Ovary (tissue), 3 donors: ENCODE measurements around the gene HOXC11.

Source experiments
- CTCF ChIP-seq, 3 donors: fragments of 450-650 bp in 2 of 3; fragments of 200-600 bp in 1 of 3; IDR thresholded peaks; one replicate each; pipeline versions ENCODE4 v1.5.1 to v1.8.0; 2016 to 2022; ENCODE audit warnings: antibody characterized with exemption in 3 of 3, mild to moderate bottlenecking in 1 of 3
- EP300 ChIP-seq: sonication (generic); formaldehyde crosslinking; IDR thresholded peaks from one replicate; pipeline ENCODE4 v1.6.1; 2017; ENCODE audit warnings: antibody characterized with exemption
- POLR2A ChIP-seq: fragments of 450-650 bp; IDR thresholded peaks from one replicate; pipeline ENCODE4 v1.6.1; 2017; ENCODE audit warnings: antibody characterized with exemption, mild to moderate bottlenecking, moderate library complexity
- donor health status: DM: no; HTN: no; CAD: no.

- TF ChIP-seq CTCF (IDR thresholded peaks at IDR 0.05) (no peak), POLR2A (no peak), EP300 (no peak)
These were observed 4.9 kb downstream of the HOXC11 start for GRCh38 chr12:53977596-53978445.
